Astrocyte (in vitro differentiated cells and primary cell): ENCODE measurements around the gene RND3. TPM values are rescaled to one million over a fixed set of nuclear protein-coding genes. Genes with fewer than 3 reads are reported as not detected.

Experiments used
- DNase-seq: peaks from one replicate; pipeline ENCODE4 v3.0.0-alpha.2; 2010; ENCODE audit warnings: low read depth
- FAIRE-seq: peaks from 2 replicates; lab custom pipeline; 2011; peaks lifted over from hg19 to GRCh38; lab: Jason Lieb, UNC
- H2AFZ ChIP-seq: 2 replicates; pipeline ENCODE4 v1.6.0; 2012; ENCODE audit warnings: low read depth, low read length, inconsistent platforms
- H3K27ac ChIP-seq: 2 replicates; pipeline ENCODE4 v1.5.1; 2011; ENCODE audit warnings: low read depth, low read length, inconsistent platforms
- H3K27me3 ChIP-seq: 2 replicates; pipeline ENCODE4 v1.6.0; 2011; ENCODE audit warnings: low read length, inconsistent platforms; ENCODE audit not compliant: insufficient read depth
- H3K36me3 ChIP-seq: 2 replicates; pipeline ENCODE4 v1.5.1; 2011; ENCODE audit warnings: low read length, inconsistent platforms; ENCODE audit not compliant: insufficient read depth
- H3K4me1 ChIP-seq: 2 replicates; pipeline ENCODE4 v1.5.1; 2011; ENCODE audit warnings: low read length, inconsistent platforms; ENCODE audit not compliant: insufficient read depth
- H3K4me2 ChIP-seq: 2 replicates; pipeline ENCODE4 v1.6.0; 2012; ENCODE audit warnings: low read length, inconsistent platforms
- H3K4me3 ChIP-seq: 2 replicates; pipeline ENCODE4 v1.5.1; 2011; ENCODE audit warnings: low read depth, mild to moderate bottlenecking, low read length, inconsistent platforms; ENCODE audit not compliant: insufficient read depth
- H3K79me2 ChIP-seq: 2 replicates; pipeline ENCODE4 v1.6.0; 2012; ENCODE audit warnings: mild to moderate bottlenecking, low read length, inconsistent platforms; ENCODE audit not compliant: insufficient read depth
- H3K9ac ChIP-seq: 2 replicates; pipeline ENCODE4 v1.6.0; 2012; ENCODE audit warnings: mild to moderate bottlenecking, low read length, inconsistent platforms
- H3K9me3 ChIP-seq: 2 replicates; pipeline ENCODE4 v1.5.1; 2012; ENCODE audit warnings: low read depth, mild to moderate bottlenecking, low read length, inconsistent platforms; ENCODE audit not compliant: insufficient read depth
- H4K20me1 ChIP-seq: 2 replicates; pipeline ENCODE4 v1.6.0; 2012; ENCODE audit warnings: low read length, inconsistent platforms; ENCODE audit not compliant: insufficient read depth
- H3K27ac Mint-ChIP-seq: one replicate; pipeline ENCODE4 v1.8.0; 2021; ENCODE audit warnings: mild to moderate bottlenecking, mixed read lengths; ENCODE audit not compliant: unreplicated experiment
- H3K27me3 Mint-ChIP-seq: one replicate; pipeline ENCODE4 v1.8.0; 2021; ENCODE audit warnings: low read depth, mixed read lengths; ENCODE audit not compliant: unreplicated experiment
- H3K36me3 Mint-ChIP-seq: one replicate; pipeline ENCODE4 v1.8.0; 2021; ENCODE audit warnings: low read depth, mixed read lengths; ENCODE audit not compliant: unreplicated experiment
- H3K4me1 Mint-ChIP-seq: one replicate; pipeline ENCODE4 v1.8.0; 2021; ENCODE audit warnings: low read depth, mixed read lengths; ENCODE audit not compliant: unreplicated experiment
- H3K4me3 Mint-ChIP-seq: one replicate; pipeline ENCODE4 v1.8.0; 2021; ENCODE audit warnings: mild to moderate bottlenecking, moderate library complexity, mixed read lengths; ENCODE audit not compliant: unreplicated experiment
- H3K9me3 Mint-ChIP-seq: one replicate; pipeline ENCODE4 v1.8.0; 2021; ENCODE audit warnings: mild to moderate bottlenecking, mixed read lengths; ENCODE audit not compliant: unreplicated experiment
- EZH2 ChIP-seq: IDR thresholded peaks from 2 replicates; pipeline ENCODE4 v1.6.1; 2012; ENCODE audit warnings: mild to moderate bottlenecking, low read length, inconsistent platforms; ENCODE audit not compliant: insufficient read depth
- total RNA-seq: library from RNA; stranded (reverse); gene quantifications from 2 replicates; pipeline ENCODE4 v1.2.1, GENCODE V29; 2021
- TF ChIP-seq, protein P1 (sequence below): IDR thresholded peaks from 2 replicates; pipeline ENCODE4 v1.5.1; 2011; ENCODE audit warnings: low read depth, mild to moderate bottlenecking, inconsistent platforms, low read length, moderate library complexity; ENCODE audit not compliant: insufficient read depth

RND3 gene
- total RNA-seq, 1 donor from 2014 or later, result 117 TPM

DNA sequence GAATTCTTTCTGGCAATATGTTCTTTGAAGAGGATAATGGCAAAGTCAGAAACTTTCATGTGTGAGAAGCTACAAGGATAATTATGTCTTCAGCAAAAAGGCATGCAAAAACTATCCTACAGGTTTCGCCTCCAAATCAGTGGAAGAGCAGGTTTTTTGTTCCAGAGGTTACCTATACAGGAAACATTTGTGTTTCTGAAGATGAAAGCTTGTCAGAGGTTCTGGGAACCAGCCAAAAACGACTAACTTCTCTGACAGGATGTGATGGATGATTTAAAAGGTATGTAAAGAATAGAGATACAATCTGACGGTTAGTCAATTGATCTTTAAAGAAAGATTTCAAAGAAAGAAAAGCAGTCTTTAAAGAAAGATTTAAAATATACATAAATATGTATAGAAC lies 37.6 kb downstream of the RND3 start:
- H3K4me3 Mint-ChIP-seq, result no peak overlapping the region
- no peak overlapping the region for H3K4me3 ChIP-seq
- H3K9ac ChIP-seq, result no peak overlapping the region
- H3K9me3 ChIP-seq, result no peaks in the 10 kb centered on the region
- H3K27me3 Mint-ChIP-seq, result no peaks in the 10 kb centered on the region
- FAIRE-seq (peak; percentile 32), DNase-seq (no peak)
- no peak overlapping the region for H3K27ac ChIP-seq
- no peak overlapping the region for H2AFZ ChIP-seq
- H3K36me3 Mint-ChIP-seq, result no peaks in the 10 kb centered on the region
- TF ChIP-seq, protein P1, sequence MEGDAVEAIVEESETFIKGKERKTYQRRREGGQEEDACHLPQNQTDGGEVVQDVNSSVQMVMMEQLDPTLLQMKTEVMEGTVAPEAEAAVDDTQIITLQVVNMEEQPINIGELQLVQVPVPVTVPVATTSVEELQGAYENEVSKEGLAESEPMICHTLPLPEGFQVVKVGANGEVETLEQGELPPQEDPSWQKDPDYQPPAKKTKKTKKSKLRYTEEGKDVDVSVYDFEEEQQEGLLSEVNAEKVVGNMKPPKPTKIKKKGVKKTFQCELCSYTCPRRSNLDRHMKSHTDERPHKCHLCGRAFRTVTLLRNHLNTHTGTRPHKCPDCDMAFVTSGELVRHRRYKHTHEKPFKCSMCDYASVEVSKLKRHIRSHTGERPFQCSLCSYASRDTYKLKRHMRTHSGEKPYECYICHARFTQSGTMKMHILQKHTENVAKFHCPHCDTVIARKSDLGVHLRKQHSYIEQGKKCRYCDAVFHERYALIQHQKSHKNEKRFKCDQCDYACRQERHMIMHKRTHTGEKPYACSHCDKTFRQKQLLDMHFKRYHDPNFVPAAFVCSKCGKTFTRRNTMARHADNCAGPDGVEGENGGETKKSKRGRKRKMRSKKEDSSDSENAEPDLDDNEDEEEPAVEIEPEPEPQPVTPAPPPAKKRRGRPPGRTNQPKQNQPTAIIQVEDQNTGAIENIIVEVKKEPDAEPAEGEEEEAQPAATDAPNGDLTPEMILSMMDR, result no peak
- no peak for TF ChIP-seq EZH2
- peaks cover 2% of the 10 kb centered on the region for H3K4me1 Mint-ChIP-seq
- no peaks in the 10 kb centered on the region for H3K36me3 ChIP-seq
- H3K4me1 ChIP-seq, result no peaks in the 10 kb centered on the region
- no peaks in the 10 kb centered on the region for H3K27me3 ChIP-seq
- no peak overlapping the region for H3K27ac Mint-ChIP-seq
- H3K79me2 ChIP-seq, result no peaks in the 10 kb centered on the region
- H3K4me2 ChIP-seq, result no peak overlapping the region
- H3K9me3 Mint-ChIP-seq, result peaks cover 2% of the 10 kb centered on the region
- no peaks in the 10 kb centered on the region for H4K20me1 ChIP-seq

DNA sequence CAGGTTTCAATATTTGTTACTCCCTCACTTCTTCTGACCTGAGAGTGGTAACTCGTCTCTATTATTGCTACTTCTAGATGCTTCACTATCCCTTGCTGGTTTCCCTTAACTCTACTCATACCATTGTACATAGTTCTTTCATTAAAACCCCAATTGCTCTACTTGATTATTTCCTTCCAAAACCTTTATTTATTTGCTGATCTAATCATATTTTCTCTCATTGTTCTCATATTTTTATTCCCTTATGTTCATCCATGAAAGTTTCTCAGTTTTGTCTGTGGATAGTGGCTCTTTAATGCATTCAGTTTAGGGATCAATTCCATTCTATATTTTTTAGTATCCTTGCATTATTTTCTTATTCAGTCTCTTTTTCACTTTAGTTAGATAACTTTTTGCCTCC lies 42.1 kb downstream of the RND3 start:
- H3K9me3 ChIP-seq, result no peaks in the 10 kb centered on the region
- H3K36me3 ChIP-seq, result no peaks in the 10 kb centered on the region
- H3K9ac ChIP-seq, result no peak overlapping the region
- H3K27ac ChIP-seq, result no peak overlapping the region
- Mint-ChIP-seq H3K27me3 (no peaks in the 10 kb centered on the region), H3K4me3 (no peak overlapping the region), H3K27ac (no peak overlapping the region), H3K9me3 (peaks cover 2% of the 10 kb centered on the region), H3K36me3 (no peaks in the 10 kb centered on the region), H3K4me1 (peaks cover 2% of the 10 kb centered on the region)
- H3K27me3 ChIP-seq, result no peaks in the 10 kb centered on the region
- no peak for TF ChIP-seq EZH2
- TF ChIP-seq, protein P1, result no peak
- H3K4me1 ChIP-seq, result no peaks in the 10 kb centered on the region
- no peak for DNase-seq
- no peak overlapping the region for H3K4me2 ChIP-seq
- FAIRE-seq, result no peak
- H3K79me2 ChIP-seq, result no peaks in the 10 kb centered on the region
- H4K20me1 ChIP-seq, result no peaks in the 10 kb centered on the region
- H3K4me3 ChIP-seq, result no peak overlapping the region
- no peak overlapping the region for H2AFZ ChIP-seq

DNA sequence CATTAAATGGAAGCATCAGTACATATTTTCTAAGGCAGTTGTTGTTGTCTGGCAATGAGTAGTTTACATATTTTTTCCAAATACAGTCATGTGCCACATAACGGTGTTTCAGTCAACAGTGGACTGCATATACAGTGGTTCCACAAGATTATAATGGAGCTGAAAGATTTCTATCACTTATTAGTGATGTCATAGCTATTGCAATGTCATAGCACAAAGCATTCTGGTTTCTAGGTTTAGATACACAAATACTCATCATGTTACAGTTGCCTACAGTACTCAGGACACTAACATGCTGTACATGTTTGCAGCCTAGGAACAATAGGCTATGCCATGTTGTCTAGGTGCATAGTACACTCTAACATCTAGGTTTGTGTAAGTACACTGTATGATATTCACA lies 45.0 kb downstream of the RND3 start:
- FAIRE-seq, result no peak
- Histone ChIP-seq H3K4me2 (no peak overlapping the region), H3K36me3 (no peaks in the 10 kb centered on the region), H3K27me3 (no peaks in the 10 kb centered on the region), H3K27ac (no peak overlapping the region), H3K4me3 (no peak overlapping the region), H3K9ac (no peak overlapping the region), H3K9me3 (no peaks in the 10 kb centered on the region), H3K79me2 (no peaks in the 10 kb centered on the region), H4K20me1 (no peaks in the 10 kb centered on the region), H2AFZ (no peak overlapping the region), H3K4me1 (no peaks in the 10 kb centered on the region)
- Mint-ChIP-seq H3K36me3 (no peaks in the 10 kb centered on the region), H3K27ac (no peak overlapping the region), H3K4me3 (no peak overlapping the region), H3K9me3 (peaks cover 2% of the 10 kb centered on the region), H3K27me3 (no peaks in the 10 kb centered on the region), H3K4me1 (no peaks in the 10 kb centered on the region)
- TF ChIP-seq, protein P1, result no peak
- no peak for TF ChIP-seq EZH2
- DNase-seq, result no peak
